CD4-positive, alpha-beta T cell (primary cell): Measurements from ENCODE around the gene ACOT12. TPM values are rescaled to one million over a fixed set of nuclear protein-coding genes. Genes with fewer than 3 reads are reported as not detected.

Experiments
- ATAC-seq: fragments of 200-7000 bp; cut with Tn5 transposase; one replicate; pipeline ENCODE4 v1.10.0; 2022; ENCODE audit warnings: mild to moderate bottlenecking; ENCODE audit not compliant: poor library complexity
- CTCF ChIA-PET: fragments of 350-600 bp; sonication (Branson Sonifier 250); formaldehyde crosslinking; loops from one replicate; lab custom pipeline; 2021; ENCODE audit warnings: antibody characterized with exemption, inconsistent platforms; lab: Charles Lee
- POLR2A ChIA-PET: fragments of 350-600 bp; sonication (Branson Sonifier 250); formaldehyde crosslinking; loops from one replicate; lab custom pipeline; 2021; ENCODE audit warnings: antibody characterized with exemption, inconsistent platforms; lab: Charles Lee
- DNase-seq, 14 experiments: peaks; one replicate each; pipeline ENCODE4 v3.0.0-alpha.2; 2013 to 2020; ENCODE audit warnings: mixed read lengths in 2 of 14
- H3K27ac ChIP-seq, 2 donors: one replicate each; pipeline versions ENCODE4 v1.5.1 to v1.7.0; 2013; ENCODE audit warnings: low read length in 2 of 2, low read depth in 1 of 2, mild to moderate bottlenecking in 1 of 2
- H3K27me3 ChIP-seq, 2 experiments: 1 replicate in 1 of 2; 2 replicates in 1 of 2; pipeline versions ENCODE4 v1.6.1 to v1.7.0; 2013; ENCODE audit warnings: low read length in 2 of 2, control low read depth in 1 of 2, mild to moderate bottlenecking in 1 of 2, moderate library complexity in 1 of 2; ENCODE audit not compliant: insufficient read depth in 2 of 2, control insufficient read depth in 1 of 2
- H3K36me3 ChIP-seq: one replicate; pipeline ENCODE4 v1.6.1; 2013; ENCODE audit warnings: low read length, control low read depth; ENCODE audit not compliant: insufficient read depth
- H3K4me1 ChIP-seq: one replicate; pipeline ENCODE4 v1.6.1; 2013; ENCODE audit warnings: low read length, control low read depth; ENCODE audit not compliant: insufficient read depth
- H3K4me3 ChIP-seq: one replicate; pipeline ENCODE4 v1.5.1; 2013; ENCODE audit warnings: mild to moderate bottlenecking, low read length, moderate library complexity
- H3K9me3 ChIP-seq, 2 experiments: 1 replicate in 1 of 2; 2 replicates in 1 of 2; pipeline versions ENCODE4 v1.6.1 to v1.7.0; 2013; ENCODE audit warnings: low read length in 2 of 2, mild to moderate bottlenecking in 2 of 2, control low read depth in 1 of 2, moderate library complexity in 1 of 2; ENCODE audit not compliant: control insufficient read depth in 1 of 2, insufficient read depth in 1 of 2
- H3K27ac Mint-ChIP-seq: one replicate; pipeline ENCODE4 v1.8.0; 2020; ENCODE audit warnings: mixed read lengths
- H3K27me3 Mint-ChIP-seq: one replicate; pipeline ENCODE4 v1.8.0; 2021; ENCODE audit warnings: mixed read lengths
- H3K36me3 Mint-ChIP-seq: one replicate; pipeline ENCODE4 v1.8.0; 2021; ENCODE audit warnings: low read depth, mixed read lengths
- H3K4me1 Mint-ChIP-seq: one replicate; pipeline ENCODE4 v1.8.0; 2021; ENCODE audit warnings: low read depth, mixed read lengths
- H3K4me3 Mint-ChIP-seq: one replicate; pipeline ENCODE4 v1.8.0; 2020; ENCODE audit warnings: mild to moderate bottlenecking, mixed read lengths
- H3K9me3 Mint-ChIP-seq: one replicate; pipeline ENCODE4 v1.8.0; 2020; ENCODE audit warnings: mixed read lengths
- intact Hi-C, 2 experiments: fragments of 100-400 bp; cut with DNase I in 1 of 2; cut with micrococcal nuclease in 1 of 2; formaldehyde crosslinking; loops; one replicate each; pipeline versions ENCODE4 v1.15.1 to v1.9.0; 2023 to 2025; cut with DNase I, micrococcal nuclease
- total RNA-seq, 174 experiments: library from RNA in 2 of 174; stranded (reverse) in 2 of 174; gene quantifications; one replicate each; pipeline ENCODE4 v1.2.3 and lab custom pipeline; 2021 to 2026
- TF ChIP-seq, protein P1 (sequence below): fragments of 200-600 bp; IDR thresholded peaks from one replicate; pipeline ENCODE4 v1.8.0; 2022; ENCODE audit warnings: antibody characterized with exemption, mild to moderate bottlenecking

The ACOT12 gene
- total RNA-seq, 2 experiments from 2014 or later: 0.39 to 0.44 TPM

DNA sequence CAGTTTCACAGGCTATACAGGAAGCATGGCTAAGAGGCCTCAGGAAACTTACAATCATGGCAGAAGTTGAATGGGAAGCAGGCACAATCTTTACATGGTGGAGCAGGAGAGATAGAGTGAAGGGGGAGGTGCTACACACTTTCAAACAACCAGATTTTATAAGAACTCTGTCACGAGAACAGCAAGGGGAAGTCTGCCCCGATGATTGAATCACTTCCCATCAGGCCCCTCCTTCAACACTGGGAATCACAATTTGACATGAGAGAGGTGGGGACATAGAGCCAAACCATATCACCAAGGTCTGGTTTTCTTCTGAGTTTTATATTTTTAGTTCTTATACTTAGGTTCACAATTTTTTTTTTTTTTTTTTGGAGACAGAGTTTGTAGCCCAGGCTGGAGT lies 76.4 kb downstream of the ACOT12 start:
- ChIA-PET CTCF (no interaction called here), POLR2A (no interaction called here)
- Mint-ChIP-seq H3K4me3 (no peak overlapping the region), H3K27me3 (no peaks in the 10 kb centered on the region), H3K9me3 (no peaks in the 10 kb centered on the region), H3K36me3 (peaks cover 23% of the 10 kb centered on the region), H3K4me1 (no peaks in the 10 kb centered on the region), H3K27ac (no peak overlapping the region)
- Histone ChIP-seq H3K9me3 (no peaks in the 10 kb centered on the region), H3K27ac (no peak overlapping the region), H3K4me3 (no peak overlapping the region), H3K4me1 (no peaks in the 10 kb centered on the region), H3K27me3 (no peaks in the 10 kb centered on the region), H3K36me3 (peaks cover 11% of the 10 kb centered on the region)
- intact Hi-C loops: no loop called here
- DNase-seq (no peak), ATAC-seq (no peak)
- TF ChIP-seq, protein P1, sequence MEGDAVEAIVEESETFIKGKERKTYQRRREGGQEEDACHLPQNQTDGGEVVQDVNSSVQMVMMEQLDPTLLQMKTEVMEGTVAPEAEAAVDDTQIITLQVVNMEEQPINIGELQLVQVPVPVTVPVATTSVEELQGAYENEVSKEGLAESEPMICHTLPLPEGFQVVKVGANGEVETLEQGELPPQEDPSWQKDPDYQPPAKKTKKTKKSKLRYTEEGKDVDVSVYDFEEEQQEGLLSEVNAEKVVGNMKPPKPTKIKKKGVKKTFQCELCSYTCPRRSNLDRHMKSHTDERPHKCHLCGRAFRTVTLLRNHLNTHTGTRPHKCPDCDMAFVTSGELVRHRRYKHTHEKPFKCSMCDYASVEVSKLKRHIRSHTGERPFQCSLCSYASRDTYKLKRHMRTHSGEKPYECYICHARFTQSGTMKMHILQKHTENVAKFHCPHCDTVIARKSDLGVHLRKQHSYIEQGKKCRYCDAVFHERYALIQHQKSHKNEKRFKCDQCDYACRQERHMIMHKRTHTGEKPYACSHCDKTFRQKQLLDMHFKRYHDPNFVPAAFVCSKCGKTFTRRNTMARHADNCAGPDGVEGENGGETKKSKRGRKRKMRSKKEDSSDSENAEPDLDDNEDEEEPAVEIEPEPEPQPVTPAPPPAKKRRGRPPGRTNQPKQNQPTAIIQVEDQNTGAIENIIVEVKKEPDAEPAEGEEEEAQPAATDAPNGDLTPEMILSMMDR: no peak

DNA sequence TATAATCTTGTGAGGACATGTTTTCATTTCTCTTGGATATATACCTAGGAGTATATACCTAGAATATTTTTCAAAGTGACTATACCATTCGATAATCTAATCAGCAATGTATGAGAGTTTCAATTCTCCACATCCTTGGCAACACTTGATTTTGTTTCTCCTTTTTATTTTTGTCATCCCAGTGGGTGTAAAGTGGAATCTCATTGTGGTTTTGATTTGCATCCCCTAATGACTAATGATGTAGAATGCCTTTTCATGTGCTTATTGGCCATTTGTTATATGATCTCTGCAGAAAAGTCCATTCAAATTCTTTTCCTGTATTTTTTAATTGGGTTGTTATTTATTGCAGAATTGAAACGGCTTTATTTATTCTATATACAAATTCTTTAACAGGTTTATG lies 77.4 kb downstream of the ACOT12 start:
- H3K4me3 Mint-ChIP-seq: no peak overlapping the region
- H3K4me1 Mint-ChIP-seq: no peaks in the 10 kb centered on the region
- Histone ChIP-seq H3K4me3 (no peak overlapping the region), H3K9me3 (no peaks in the 10 kb centered on the region), H3K36me3 (peaks cover 20% of the 10 kb centered on the region), H3K4me1 (no peaks in the 10 kb centered on the region), H3K27ac (no peak overlapping the region), H3K27me3 (no peaks in the 10 kb centered on the region)
- DNase-seq (no peak), ATAC-seq (no peak)
- POLR2A ChIA-PET: no interaction called here
- H3K9me3 Mint-ChIP-seq: no peaks in the 10 kb centered on the region
- CTCF ChIA-PET: no interaction called here
- no peak overlapping the region for H3K27ac Mint-ChIP-seq
- TF ChIP-seq, protein P1: no peak
- intact Hi-C loops: no loop called here
- H3K27me3 Mint-ChIP-seq: no peaks in the 10 kb centered on the region
- peaks cover 33% of the 10 kb centered on the region for H3K36me3 Mint-ChIP-seq

DNA sequence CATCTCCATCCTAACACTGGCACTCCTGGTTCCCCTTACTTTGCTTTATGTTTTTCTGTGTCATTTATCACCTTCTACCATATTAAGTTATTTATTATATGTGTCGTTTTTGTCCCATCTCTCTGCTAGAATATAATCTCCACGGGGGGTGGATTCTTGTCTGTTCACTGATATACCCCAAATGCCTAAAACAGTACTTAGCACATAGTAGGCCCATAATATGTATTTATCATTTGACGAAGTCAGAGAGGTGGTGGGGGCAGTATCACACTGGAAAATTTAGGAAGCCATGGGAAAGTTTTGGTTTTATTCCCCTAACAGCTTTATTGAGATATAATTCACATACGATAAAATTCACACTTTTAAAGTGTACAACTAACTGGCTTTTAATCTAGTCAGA lies 78.1 kb downstream of the ACOT12 start:
- no peaks in the 10 kb centered on the region for H3K27me3 Mint-ChIP-seq
- intact Hi-C loops: no loop called here
- Histone ChIP-seq H3K4me3 (no peak overlapping the region), H3K9me3 (no peaks in the 10 kb centered on the region), H3K4me1 (no peaks in the 10 kb centered on the region), H3K27me3 (no peaks in the 10 kb centered on the region), H3K27ac (no peak overlapping the region), H3K36me3 (peaks cover 23% of the 10 kb centered on the region)
- no peak for ATAC-seq
- no peak overlapping the region for H3K27ac Mint-ChIP-seq
- H3K9me3 Mint-ChIP-seq: no peaks in the 10 kb centered on the region
- H3K4me1 Mint-ChIP-seq: no peaks in the 10 kb centered on the region
- peaks cover 40% of the 10 kb centered on the region for H3K36me3 Mint-ChIP-seq
- H3K4me3 Mint-ChIP-seq: no peak overlapping the region
- TF ChIP-seq, protein P1: no peak
- no peak for DNase-seq
- POLR2A ChIA-PET: no interaction called here
- CTCF ChIA-PET: no interaction called here
